MM.1S (cell line): ENCODE data around the gene SLC6A3.

Experiments
- DNase-seq: peaks from one replicate; pipeline ENCODE4 v3.0.0-alpha.2; 2015
- H2AFZ ChIP-seq: fragments of 300-600 bp; sonication (generic); 2 replicates; pipeline ENCODE4 v1.6.0; 2016; ENCODE audit warnings: antibody characterized with exemption, low read length
- H3F3A ChIP-seq: fragments of 300-600 bp; sonication (generic); 2 replicates; pipeline ENCODE4 v1.6.1; 2016; ENCODE audit warnings: mild to moderate bottlenecking, antibody characterized with exemption, low read length, moderate library complexity, mixed read lengths; ENCODE audit not compliant: insufficient read depth
- H3K27ac ChIP-seq: fragments of 300-600 bp; sonication (generic); 2 replicates; pipeline ENCODE4 v1.5.1; 2016; ENCODE audit warnings: mild to moderate bottlenecking, low read length
- H3K27me3 ChIP-seq: fragments of 300-600 bp; sonication (generic); replicated peaks from 2 replicates; pipeline ENCODE4 v1.6.0; 2016; ENCODE audit warnings: low read length; ENCODE audit not compliant: insufficient read depth
- H3K36me3 ChIP-seq: fragments of 300-600 bp; sonication (generic); replicated peaks from 2 replicates; pipeline ENCODE4 v1.6.1; 2016; ENCODE audit warnings: mild to moderate bottlenecking, low read length, mixed read lengths; ENCODE audit not compliant: insufficient read depth
- H3K4me1 ChIP-seq: fragments of 300-600 bp; sonication (generic); 2 replicates; pipeline ENCODE4 v1.6.1; 2016; ENCODE audit warnings: low read length, mixed read lengths
- H3K4me2 ChIP-seq: fragments of 300-600 bp; sonication (generic); 2 replicates; pipeline ENCODE4 v1.6.0; 2016; ENCODE audit warnings: low read depth, low read length
- H3K4me3 ChIP-seq: fragments of 300-600 bp; sonication (generic); 2 replicates; pipeline ENCODE4 v1.5.1; 2016; ENCODE audit warnings: low read length, mixed read lengths
- H3K79me2 ChIP-seq: fragments of 300-600 bp; sonication (generic); 2 replicates; pipeline ENCODE4 v1.6.1; 2016; ENCODE audit warnings: mixed run types, low read length, mixed read lengths
- H3K9ac ChIP-seq: fragments of 300-600 bp; sonication (generic); 2 replicates; pipeline ENCODE4 v1.6.1; 2016; ENCODE audit warnings: low read length, mixed read lengths
- H3K9me2 ChIP-seq: fragments of 300-600 bp; sonication (generic); replicated peaks from 2 replicates; pipeline ENCODE4 v1.6.1; 2016; ENCODE audit warnings: mild to moderate bottlenecking, low read length, mixed read lengths; ENCODE audit not compliant: insufficient read depth
- H3K9me3 ChIP-seq: fragments of 300-600 bp; sonication (generic); replicated peaks from 2 replicates; pipeline ENCODE4 v1.6.1; 2016; ENCODE audit warnings: mild to moderate bottlenecking, low read length, mixed read lengths; ENCODE audit not compliant: insufficient read depth
- H4K20me1 ChIP-seq: fragments of 300-600 bp; sonication (generic); 2 replicates; pipeline ENCODE4 v1.6.1; 2016; ENCODE audit warnings: mild to moderate bottlenecking, low read length, moderate library complexity, mixed read lengths; ENCODE audit not compliant: insufficient read depth
- EZH2 ChIP-seq: fragments of 300-600 bp; sonication (generic); optimal IDR thresholded peaks from 2 replicates; pipeline ENCODE3; 2017; ENCODE audit warnings: low read depth, mild to moderate bottlenecking, antibody characterized with exemption, low read length, mixed read lengths
- EZH2phosphoT487 ChIP-seq: fragments of 300-600 bp; sonication (generic); IDR thresholded peaks from 2 replicates; pipeline ENCODE4 v1.6.1; 2018; ENCODE audit warnings: antibody characterized with exemption, low read length
- TF ChIP-seq, protein P1 (sequence below): fragments of 300-600 bp; sonication (generic); IDR thresholded peaks from 2 replicates; pipeline ENCODE4 v1.5.1; 2016; ENCODE audit warnings: antibody characterized with exemption, low read length, mixed read lengths

The SLC6A3 gene

DNA sequence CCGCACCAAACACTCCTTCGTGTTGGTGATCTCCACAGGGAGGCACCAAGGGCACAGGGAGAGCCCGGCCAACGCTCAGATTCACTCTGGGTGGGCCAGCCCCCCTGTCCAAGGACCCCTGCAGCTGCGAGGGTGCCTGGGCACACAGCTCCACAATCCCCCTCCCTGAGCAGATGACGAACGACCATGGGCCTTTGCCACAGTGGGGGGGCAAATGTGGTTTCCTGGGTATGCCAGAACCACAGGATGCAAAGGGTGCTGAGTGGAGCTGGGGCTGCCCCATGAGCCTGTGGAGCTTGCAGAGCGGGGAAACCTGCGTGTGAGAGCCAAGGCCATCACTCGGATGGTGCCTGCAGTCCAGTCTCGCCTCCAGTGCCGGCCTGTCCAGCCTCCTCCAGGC lies 47.5 kb upstream of the SLC6A3 start:
- Histone ChIP-seq H3K36me3 (peaks cover 13% of the 10 kb centered on the region; the same call in 1 of the 2 replicates), H4K20me1 (no peaks in the 10 kb centered on the region)

DNA sequence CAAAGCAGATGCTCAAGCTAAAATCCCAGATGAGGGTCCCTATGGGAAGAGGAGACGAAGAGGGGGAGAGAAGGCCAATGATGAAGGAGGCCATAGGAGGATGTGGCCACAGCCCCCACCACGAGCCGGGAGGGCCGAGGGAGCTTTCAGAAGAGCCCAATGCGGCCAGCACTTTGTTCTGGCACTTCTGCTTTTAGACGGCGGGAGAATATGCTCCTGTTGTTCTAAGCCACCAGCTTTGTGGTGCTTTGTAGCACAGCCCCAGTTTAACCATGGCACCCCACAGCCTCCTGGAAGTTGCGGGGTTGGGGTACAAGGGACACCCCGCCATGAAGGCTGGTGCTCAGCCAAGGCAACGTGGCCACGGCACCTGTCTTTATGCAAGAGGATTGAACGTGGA lies 45.1 kb upstream of the SLC6A3 start:
- peaks cover 27% of the 10 kb centered on the region for H3F3A ChIP-seq
- peak overlapping the region; percentile 90; the same call in 1 of the 2 replicates for H3K27ac ChIP-seq
- no peak overlapping the region for H3K9ac ChIP-seq
- H2AFZ ChIP-seq, result no peak overlapping the region
- H3K79me2 ChIP-seq, result peaks cover 88% of the 10 kb centered on the region
- no peak overlapping the region for H3K4me3 ChIP-seq
- no peak overlapping the region; the same call in 1 of the 2 replicates for H3K4me2 ChIP-seq
- no peak for DNase-seq
- H3K27me3 ChIP-seq, result no peaks in the 10 kb centered on the region
- H3K9me2 ChIP-seq, result no peaks in the 10 kb centered on the region
- peaks cover 13% of the 10 kb centered on the region; the same call in 1 of the 2 replicates for H3K36me3 ChIP-seq
- no peak for TF ChIP-seq EZH2
- H4K20me1 ChIP-seq, result no peaks in the 10 kb centered on the region
- H3K9me3 ChIP-seq, result no peaks in the 10 kb centered on the region
- peaks cover 35% of the 10 kb centered on the region for H3K4me1 ChIP-seq

More for the DNA sequence above, 47.5 kb upstream of the SLC6A3 start:
- Histone ChIP-seq H3K9me3 (no peaks in the 10 kb centered on the region), H3K4me2 (no peak overlapping the region), H3K9ac (no peak overlapping the region), H3K27me3 (no peaks in the 10 kb centered on the region), H3K4me1 (peaks cover 56% of the 10 kb centered on the region), H2AFZ (no peak overlapping the region), H3K27ac (no peak overlapping the region), H3F3A (peaks cover 43% of the 10 kb centered on the region), H3K9me2 (no peaks in the 10 kb centered on the region), H3K79me2 (peaks cover 82% of the 10 kb centered on the region), H3K4me3 (no peak overlapping the region)
- TF ChIP-seq EZH2phosphoT487 (no peak), EZH2 (no peak)
- TF ChIP-seq, protein P1, sequence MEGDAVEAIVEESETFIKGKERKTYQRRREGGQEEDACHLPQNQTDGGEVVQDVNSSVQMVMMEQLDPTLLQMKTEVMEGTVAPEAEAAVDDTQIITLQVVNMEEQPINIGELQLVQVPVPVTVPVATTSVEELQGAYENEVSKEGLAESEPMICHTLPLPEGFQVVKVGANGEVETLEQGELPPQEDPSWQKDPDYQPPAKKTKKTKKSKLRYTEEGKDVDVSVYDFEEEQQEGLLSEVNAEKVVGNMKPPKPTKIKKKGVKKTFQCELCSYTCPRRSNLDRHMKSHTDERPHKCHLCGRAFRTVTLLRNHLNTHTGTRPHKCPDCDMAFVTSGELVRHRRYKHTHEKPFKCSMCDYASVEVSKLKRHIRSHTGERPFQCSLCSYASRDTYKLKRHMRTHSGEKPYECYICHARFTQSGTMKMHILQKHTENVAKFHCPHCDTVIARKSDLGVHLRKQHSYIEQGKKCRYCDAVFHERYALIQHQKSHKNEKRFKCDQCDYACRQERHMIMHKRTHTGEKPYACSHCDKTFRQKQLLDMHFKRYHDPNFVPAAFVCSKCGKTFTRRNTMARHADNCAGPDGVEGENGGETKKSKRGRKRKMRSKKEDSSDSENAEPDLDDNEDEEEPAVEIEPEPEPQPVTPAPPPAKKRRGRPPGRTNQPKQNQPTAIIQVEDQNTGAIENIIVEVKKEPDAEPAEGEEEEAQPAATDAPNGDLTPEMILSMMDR, result no peak
- no peak for DNase-seq

DNA sequence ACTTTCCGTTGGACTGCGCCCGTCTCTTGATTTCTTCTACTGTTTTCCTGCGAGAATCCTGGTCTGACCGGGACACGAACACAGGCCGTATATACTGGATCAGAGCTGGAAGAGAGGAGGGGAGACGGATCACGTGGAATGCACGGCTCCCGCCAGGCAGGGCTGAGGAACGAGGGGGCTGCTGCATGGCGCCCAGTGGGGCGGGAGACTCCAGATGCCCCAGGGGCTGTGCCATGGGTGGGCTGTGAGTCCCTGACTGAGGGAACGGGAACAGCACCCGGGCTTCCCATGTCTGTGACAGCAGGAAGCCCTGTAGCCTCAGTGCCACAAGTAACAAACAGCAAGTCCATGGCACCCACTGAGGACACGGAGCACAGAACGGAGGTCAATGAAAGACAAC lies 44.5 kb upstream of the SLC6A3 start:
- Histone ChIP-seq H3F3A (peaks cover 27% of the 10 kb centered on the region), H3K4me3 (no peak overlapping the region), H3K36me3 (peaks cover 13% of the 10 kb centered on the region; the same call in 1 of the 2 replicates), H3K4me1 (peaks cover 35% of the 10 kb centered on the region), H3K27ac (peak overlapping the region; percentile 90), H3K27me3 (no peaks in the 10 kb centered on the region), H3K9me2 (no peaks in the 10 kb centered on the region), H2AFZ (no peak overlapping the region), H3K9me3 (no peaks in the 10 kb centered on the region), H3K4me2 (no peak overlapping the region; the same call in 1 of the 2 replicates), H4K20me1 (no peaks in the 10 kb centered on the region), H3K79me2 (peaks cover 88% of the 10 kb centered on the region), H3K9ac (no peak overlapping the region)
- TF ChIP-seq EZH2phosphoT487 (no peak), EZH2 (no peak)
- TF ChIP-seq, protein P1, result no peak
- no peak for DNase-seq

DNA sequence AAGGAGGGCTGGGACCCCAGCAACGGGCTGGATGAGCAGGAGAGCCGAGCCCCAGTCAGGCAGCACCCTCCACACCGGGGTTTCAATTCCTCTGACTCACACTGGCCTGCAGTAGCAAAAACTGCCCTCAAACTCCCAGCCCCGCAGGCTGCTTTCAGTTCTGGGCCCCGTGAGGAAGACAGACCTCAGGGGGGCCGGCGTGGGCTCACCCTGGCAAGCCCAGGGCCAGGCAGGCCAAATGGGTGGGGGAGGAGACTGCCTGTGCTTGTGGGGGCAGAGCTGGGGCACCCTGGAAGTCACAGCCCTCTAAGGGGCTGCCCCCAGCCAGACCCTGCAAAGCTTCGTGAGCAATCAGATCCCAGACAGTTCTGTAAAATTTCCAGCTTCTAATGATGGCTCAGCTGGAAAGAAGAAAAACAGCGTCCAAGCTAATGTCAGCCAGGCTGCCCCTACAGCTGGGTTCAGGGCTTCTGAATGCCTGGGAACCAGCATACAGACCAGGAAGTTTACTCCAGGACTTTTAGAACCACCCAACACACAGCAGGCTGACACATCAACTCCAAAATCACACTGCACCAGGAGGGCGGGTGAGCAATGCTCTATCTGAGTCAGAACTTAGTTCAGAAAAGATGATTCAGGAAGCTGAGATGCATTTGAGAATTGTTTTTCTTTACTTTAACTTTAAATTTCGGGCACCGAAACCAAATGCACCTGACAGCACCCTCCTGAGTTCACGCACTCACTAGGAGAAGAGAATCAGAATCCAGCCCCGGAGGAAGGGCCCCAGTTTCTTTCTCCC lies 43.8 kb upstream of the SLC6A3 start:
- peak overlapping the region; percentile 90 for H3K27ac ChIP-seq
- peaks cover 9% of the 10 kb centered on the region; the same call in 1 of the 2 replicates for H3K36me3 ChIP-seq
- H3F3A ChIP-seq, result peaks cover 27% of the 10 kb centered on the region
- H3K9me3 ChIP-seq, result no peaks in the 10 kb centered on the region
- peak; percentile 60 for DNase-seq
- no peaks in the 10 kb centered on the region for H3K27me3 ChIP-seq
- no peak overlapping the region for H3K4me3 ChIP-seq
- peak overlapping the region; percentile 31; the same call in 1 of the 2 replicates for H3K4me2 ChIP-seq
- TF ChIP-seq EZH2 (no peak), EZH2phosphoT487 (no peak)
- TF ChIP-seq, protein P1, result no peak
- H3K79me2 ChIP-seq, result peaks cover 87% of the 10 kb centered on the region
- no peak overlapping the region for H2AFZ ChIP-seq
- peak overlapping the region; percentile 35; the same call in 1 of the 2 replicates for H3K9ac ChIP-seq
- no peaks in the 10 kb centered on the region for H4K20me1 ChIP-seq
- no peaks in the 10 kb centered on the region for H3K9me2 ChIP-seq
- peaks cover 35% of the 10 kb centered on the region for H3K4me1 ChIP-seq
